Brain microvascular endothelial cell (primary cell): ENCODE measurements around the gene DIP2B.

Experiments used
- DNase-seq: peaks from one replicate; pipeline ENCODE4 v3.0.0-alpha.2; 2020
- H3K27ac ChIP-seq: fragments of 250-450 bp; sonication (Bioruptor Pico); 2 replicates; pipeline ENCODE4 v1.5.1; 2020; ENCODE audit warnings: mild to moderate bottlenecking, moderate library complexity
- H3K27me3 ChIP-seq: fragments of 250-450 bp; sonication (Bioruptor Pico); replicated peaks from 2 replicates; pipeline ENCODE4 v1.5.1; 2020; ENCODE audit warnings: mild to moderate bottlenecking
- H3K36me3 ChIP-seq: fragments of 250-450 bp; sonication (Bioruptor Pico); replicated peaks from 2 replicates; pipeline ENCODE4 v1.5.1; 2020; ENCODE audit warnings: mild to moderate bottlenecking
- H3K4me3 ChIP-seq: 2 replicates; pipeline ENCODE4 v1.5.1; 2011; ENCODE audit warnings: low read depth, mild to moderate bottlenecking, control low read depth, low read length, moderate library complexity
- CTCF ChIP-seq: IDR thresholded peaks from 2 replicates; pipeline ENCODE4 v1.5.1; 2011; ENCODE audit warnings: low read depth, mild to moderate bottlenecking, moderate library complexity, low read length, control low read depth, inconsistent platforms; ENCODE audit errors: missing control alignments
- in situ Hi-C: cut with HindIII; loops from 2 replicates; pipeline ENCODE4 v1.10.0; 2017; ENCODE audit warnings: low sequenced_read_pairs, low pct_ligation_motif_present

DIP2B gene

GRCh38 chr12:50635857-50636256 lies 131.1 kb downstream of the DIP2B start:
- in situ Hi-C loops, result no loop called here
- Histone ChIP-seq H3K4me3 (no peak overlapping the region), H3K27ac (no peak overlapping the region), H3K27me3 (no peaks in the 10 kb centered on the region), H3K36me3 (no peaks in the 10 kb centered on the region)
- no peak for DNase-seq
- TF ChIP-seq CTCF, result no peak

- H3K4me3 ChIP-seq, result no peak overlapping the region
- no peaks in the 10 kb centered on the region for H3K27me3 ChIP-seq
- DNase-seq, result no peak
- in situ Hi-C loops, result no loop called here
- no peak for TF ChIP-seq CTCF
- no peaks in the 10 kb centered on the region for H3K36me3 ChIP-seq
- no peak overlapping the region for H3K27ac ChIP-seq
Observed at GRCh38 chr12:50636505-50636904, 131.7 kb downstream of the DIP2B start.

GRCh38 chr12:50637870-50638481 lies 133.2 kb downstream of the DIP2B start:
- no peaks in the 10 kb centered on the region for H3K27me3 ChIP-seq
- in situ Hi-C loops, result no loop called here
- TF ChIP-seq CTCF, result peak; percentile 43
- no peaks in the 10 kb centered on the region for H3K36me3 ChIP-seq
- no peak overlapping the region for H3K4me3 ChIP-seq
- H3K27ac ChIP-seq, result no peak overlapping the region
- peak; percentile 20 for DNase-seq

GRCh38 chr12:50638482-50638880 lies 133.7 kb downstream of the DIP2B start:
- in situ Hi-C loops, result no loop called here
- no peak overlapping the region for H3K4me3 ChIP-seq
- no peak for TF ChIP-seq CTCF
- H3K27me3 ChIP-seq, result no peaks in the 10 kb centered on the region
- no peak overlapping the region for H3K27ac ChIP-seq
- DNase-seq, result no peak
- no peaks in the 10 kb centered on the region for H3K36me3 ChIP-seq

- H3K4me3 ChIP-seq, result no peak overlapping the region
- in situ Hi-C loops, result no loop called here
- H3K27me3 ChIP-seq, result no peaks in the 10 kb centered on the region
- no peaks in the 10 kb centered on the region for H3K36me3 ChIP-seq
- no peak for DNase-seq
- no peak for TF ChIP-seq CTCF
- no peak overlapping the region for H3K27ac ChIP-seq
Observed at GRCh38 chr12:50639721-50640120, 134.9 kb downstream of the DIP2B start.

GRCh38 chr12:50640321-50640939 lies 135.6 kb downstream of the DIP2B start:
- in situ Hi-C loops, result no loop called here
- no peak for DNase-seq
- H3K4me3 ChIP-seq, result no peak overlapping the region
- no peak for TF ChIP-seq CTCF
- H3K27me3 ChIP-seq, result no peaks in the 10 kb centered on the region
- no peak overlapping the region for H3K27ac ChIP-seq
- H3K36me3 ChIP-seq, result no peaks in the 10 kb centered on the region
